SK-N-SH (cell line): ENCODE data around the gene RAB20. TPM values are rescaled to one million over a fixed set of nuclear protein-coding genes. Genes with fewer than 3 reads are reported as not detected.

Experiments
- CTCF ChIA-PET: fragments of 300-600, 350-600 bp; formaldehyde crosslinking; extraction: SDS; loops from one replicate; lab custom pipeline; 2021; lab: Yijun Ruan, JAX
- POLR2A ChIA-PET: fragments of 350-600 bp; sonication (Branson Sonifier 250); formaldehyde crosslinking; extraction: SDS; loops from one replicate; lab custom pipeline; 2020; ENCODE audit warnings: antibody characterized with exemption, inconsistent platforms; lab: Yijun Ruan, JAX
- DNase-seq: peaks from one replicate; pipeline ENCODE4 v3.0.0; 2012
- H2AFZ ChIP-seq: fragments of 200-600 bp; sonication (generic); 2 replicates; pipeline ENCODE4 v1.8.1; 2016; ENCODE audit warnings: antibody characterized with exemption, mild to moderate bottlenecking, low read depth
- H3F3A ChIP-seq: fragments of 200-600 bp; sonication (generic); replicated peaks from 2 replicates; pipeline ENCODE3; 2016; ENCODE audit warnings: antibody characterized with exemption, mild to moderate bottlenecking; ENCODE audit not compliant: insufficient read depth
- H3K27ac ChIP-seq, 2 experiments: fragments of 200-500 bp in 1 of 2; fragments of 200-600 bp in 1 of 2; sonication (Bioruptor generic) in 1 of 2; sonication (generic), shearing (Covaris generic) in 1 of 2; 2 replicates each; pipeline versions ENCODE4 v1.5.1 to v1.6.1; 2014 to 2016; ENCODE audit warnings: low read depth in 2 of 2, inconsistent platforms in 1 of 2, low read length in 1 of 2, mild to moderate bottlenecking in 1 of 2, mixed read lengths in 1 of 2
- H3K27me3 ChIP-seq: fragments of 200-600 bp; sonication (generic), shearing (Covaris generic); 2 replicates; pipeline ENCODE4 v1.6.1; 2016; ENCODE audit warnings: mixed run types; ENCODE audit not compliant: insufficient read depth
- H3K36me3 ChIP-seq, 2 experiments: fragments of 200-500 bp in 1 of 2; fragments of 200-600 bp in 1 of 2; sonication (Bioruptor generic) in 1 of 2; sonication (generic) in 1 of 2; replicated peaks in 1 of 2; 2 replicates each; pipeline versions ENCODE3 to v1.5.1; 2014 to 2016; ENCODE audit warnings: low read length in 1 of 2, mild to moderate bottlenecking in 1 of 2; ENCODE audit not compliant: insufficient read depth in 2 of 2, control insufficient read depth in 1 of 2
- H3K4me1 ChIP-seq, 2 experiments: fragments of 200-500 bp in 1 of 2; fragments of 200-600 bp in 1 of 2; sonication (Bioruptor generic) in 1 of 2; sonication (generic), shearing (Covaris generic) in 1 of 2; 2 replicates each; pipeline versions ENCODE4 v1.5.1 to v1.6.1; 2014 to 2016; ENCODE audit warnings: low read depth in 1 of 2, low read length in 1 of 2, mixed run types in 1 of 2; ENCODE audit not compliant: insufficient read depth in 2 of 2, control insufficient read depth in 1 of 2
- H3K4me2 ChIP-seq: fragments of 200-600 bp; sonication (generic), shearing (Covaris generic); 2 replicates; pipeline ENCODE4 v1.6.1; 2017; ENCODE audit warnings: mixed run types
- H3K4me3 ChIP-seq, 2 experiments: fragments of 200-500 bp in 1 of 2; fragments of 200-600 bp in 1 of 2; sonication (Bioruptor generic) in 1 of 2; sonication (generic), shearing (Covaris generic) in 1 of 2; 2 replicates each; pipeline versions ENCODE4 v1.5.1 to v1.8.1; 2014 to 2016; ENCODE audit warnings: low read depth in 2 of 2, inconsistent platforms in 1 of 2, low read length in 1 of 2, mild to moderate bottlenecking in 1 of 2, mixed read lengths in 1 of 2, moderate library complexity in 1 of 2
- H3K79me2 ChIP-seq: fragments of 200-600 bp; sonication (generic); 2 replicates; pipeline ENCODE4 v1.8.1; 2017; ENCODE audit warnings: mild to moderate bottlenecking; ENCODE audit not compliant: insufficient read depth
- H3K9ac ChIP-seq: fragments of 200-600 bp; sonication (generic); 2 replicates; pipeline ENCODE4 v1.6.1; 2017; ENCODE audit warnings: mixed run types
- H3K9me2 ChIP-seq: fragments of 200-600 bp; sonication (generic); 2 replicates; pipeline ENCODE4 v1.6.1; 2017; ENCODE audit warnings: mixed run types
- H3K9me3 ChIP-seq: fragments of 200-600 bp; sonication (generic); 2 replicates; pipeline ENCODE4 v1.6.1; 2017; ENCODE audit warnings: mixed run types, mild to moderate bottlenecking, moderate library complexity
- H4K20me1 ChIP-seq: fragments of 200-600 bp; sonication (generic); 2 replicates; pipeline ENCODE4 v1.6.1; 2017; ENCODE audit warnings: mild to moderate bottlenecking, mixed run types; ENCODE audit not compliant: insufficient read depth
- CHD2 ChIP-seq: fragments of 150-350 bp; IDR thresholded peaks from 2 replicates; pipeline ENCODE4 v1.6.1; 2018; ENCODE audit warnings: low read length; ENCODE audit not compliant: partially characterized antibody
- CTCF ChIP-seq: fragments of 200-600 bp; sonication (generic); IDR thresholded peaks from 2 replicates; pipeline ENCODE4 v1.6.1; 2017; ENCODE audit warnings: antibody characterized with exemption, mild to moderate bottlenecking, moderate library complexity
- EP300 ChIP-seq, 2 experiments: IDR thresholded peaks; 2 replicates each; pipeline versions ENCODE4 v1.4.0 to v1.6.1; 2012; ENCODE audit warnings: borderline replicate concordance in 1 of 2, low read depth in 1 of 2, low read length in 1 of 2
- FOXJ3 ChIP-seq: sonication (generic); formaldehyde crosslinking; IDR thresholded peaks from 2 replicates; pipeline ENCODE4 v1.5.1; 2020; ENCODE audit warnings: mild to moderate bottlenecking, missing genetic modification reagents
- FOXM1 ChIP-seq: IDR thresholded peaks from 2 replicates; pipeline ENCODE4 v1.4.0; 2012; ENCODE audit warnings: low read depth, mild to moderate bottlenecking
- GATA2 ChIP-seq: sonication (generic); formaldehyde crosslinking; IDR thresholded peaks from 2 replicates; pipeline ENCODE4 v1.5.0; 2020; ENCODE audit warnings: mild to moderate bottlenecking, missing genetic modification reagents
- JUND ChIP-seq: IDR thresholded peaks from 2 replicates; pipeline ENCODE4 v1.4.0; 2012
- MEF2A ChIP-seq: IDR thresholded peaks from 2 replicates; pipeline ENCODE4 v1.4.0; 2012; ENCODE audit warnings: low read depth, borderline replicate concordance
- MXI1 ChIP-seq: IDR thresholded peaks from 2 replicates; pipeline ENCODE4 v1.6.1; 2012; ENCODE audit warnings: mild to moderate bottlenecking, low read depth, low read length, improper control_type of control experiment
- NRF1 ChIP-seq: IDR thresholded peaks from 2 replicates; pipeline ENCODE4 v1.6.1; 2012; ENCODE audit warnings: low read depth, mild to moderate bottlenecking, low read length
- POLR2AphosphoS5 ChIP-seq: IDR thresholded peaks from 2 replicates; pipeline ENCODE4 v1.6.1; 2012; ENCODE audit warnings: low read depth, low read length
- RCOR1 ChIP-seq: fragments of 150-350 bp; IDR thresholded peaks from 2 replicates; pipeline ENCODE4 v1.6.1; 2017; ENCODE audit warnings: antibody characterized with exemption, low read length
- RFX5 ChIP-seq: IDR thresholded peaks from 2 replicates; pipeline ENCODE4 v1.6.1; 2012; ENCODE audit warnings: mild to moderate bottlenecking, improper control_type of control experiment, low read length
- SIN3A ChIP-seq: IDR thresholded peaks from 2 replicates; pipeline ENCODE4 v1.6.1; 2012; ENCODE audit warnings: low read depth, mild to moderate bottlenecking, low read length, moderate library complexity, borderline replicate concordance
- SMC3 ChIP-seq: IDR thresholded peaks from 2 replicates; pipeline ENCODE4 v1.6.1; 2012; ENCODE audit warnings: low read depth, low read length, improper control_type of control experiment
- TCF12 ChIP-seq: IDR thresholded peaks from 2 replicates; pipeline ENCODE4 v1.4.0; 2012
- YY1 ChIP-seq: IDR thresholded peaks from 2 replicates; pipeline ENCODE4 v1.4.0; 2012; ENCODE audit warnings: low read depth, mild to moderate bottlenecking
- WGBS: methylation state at CpG from one replicate; pipeline ENCODE4 v1.1.6; 2017; ENCODE audit warnings: low lambda C conversion rate; 5-methylcytosine and 5-hydroxymethylcytosine counted together
- polyA plus RNA-seq, 3 experiments: library from polyadenylated mRNA; depleted of rRNA; stranded (reverse); fragments of >200 nt; gene quantifications; 2 replicates each; pipeline ENCODE4 v1.2.3, GENCODE V29; 2012
- TF ChIP-seq, protein P1 (sequence below): IDR thresholded peaks from 2 replicates; pipeline ENCODE4 v1.6.1; 2012; ENCODE audit warnings: mild to moderate bottlenecking, low read depth, low read length, moderate library complexity
- TF ChIP-seq, protein P2 (sequence below): IDR thresholded peaks from 2 replicates; pipeline ENCODE4 v1.4.0; 2012; ENCODE audit warnings: low read depth, borderline replicate concordance
- TF ChIP-seq, protein P3 (sequence below): IDR thresholded peaks from 2 replicates; pipeline ENCODE4 v1.4.0; 2012; ENCODE audit warnings: low read depth
- TF ChIP-seq, protein P4 (sequence below): IDR thresholded peaks from 2 replicates; pipeline ENCODE4 v1.4.0; 2012; ENCODE audit warnings: low read depth, borderline replicate concordance

The RAB20 gene
- polyA plus RNA-seq, 1 of the 3 experiments (the other 2 are of a cell fraction): 5.2 TPM

- peaks cover 0 to 18% of the 10 kb centered on the region in 2 experiments; a peak in 1 of 4 replicates for H3K4me1 ChIP-seq
- 80% methylated on average over 5 of the region's 5 CpGs for WGBS
- H3K27me3 ChIP-seq: no peaks in the 10 kb centered on the region
- no peak overlapping the region for H3K27ac ChIP-seq
- H3K9me3 ChIP-seq: no peaks in the 10 kb centered on the region
- H3K79me2 ChIP-seq: no peaks in the 10 kb centered on the region
- CTCF ChIA-PET: interaction anchor here (1.3 kb wide), 1 partner anchor 83 kb away, joined by 3 read pairs; no protein-coding TSS in a partner anchor
- H2AFZ ChIP-seq: no peak overlapping the region
- H3K36me3 ChIP-seq: no peaks in the 10 kb centered on the region
- H3K4me3 ChIP-seq: no peak overlapping the region
- H3K4me2 ChIP-seq: no peak overlapping the region
- no peak overlapping the region for H3K9ac ChIP-seq
- TF ChIP-seq, protein P1, sequence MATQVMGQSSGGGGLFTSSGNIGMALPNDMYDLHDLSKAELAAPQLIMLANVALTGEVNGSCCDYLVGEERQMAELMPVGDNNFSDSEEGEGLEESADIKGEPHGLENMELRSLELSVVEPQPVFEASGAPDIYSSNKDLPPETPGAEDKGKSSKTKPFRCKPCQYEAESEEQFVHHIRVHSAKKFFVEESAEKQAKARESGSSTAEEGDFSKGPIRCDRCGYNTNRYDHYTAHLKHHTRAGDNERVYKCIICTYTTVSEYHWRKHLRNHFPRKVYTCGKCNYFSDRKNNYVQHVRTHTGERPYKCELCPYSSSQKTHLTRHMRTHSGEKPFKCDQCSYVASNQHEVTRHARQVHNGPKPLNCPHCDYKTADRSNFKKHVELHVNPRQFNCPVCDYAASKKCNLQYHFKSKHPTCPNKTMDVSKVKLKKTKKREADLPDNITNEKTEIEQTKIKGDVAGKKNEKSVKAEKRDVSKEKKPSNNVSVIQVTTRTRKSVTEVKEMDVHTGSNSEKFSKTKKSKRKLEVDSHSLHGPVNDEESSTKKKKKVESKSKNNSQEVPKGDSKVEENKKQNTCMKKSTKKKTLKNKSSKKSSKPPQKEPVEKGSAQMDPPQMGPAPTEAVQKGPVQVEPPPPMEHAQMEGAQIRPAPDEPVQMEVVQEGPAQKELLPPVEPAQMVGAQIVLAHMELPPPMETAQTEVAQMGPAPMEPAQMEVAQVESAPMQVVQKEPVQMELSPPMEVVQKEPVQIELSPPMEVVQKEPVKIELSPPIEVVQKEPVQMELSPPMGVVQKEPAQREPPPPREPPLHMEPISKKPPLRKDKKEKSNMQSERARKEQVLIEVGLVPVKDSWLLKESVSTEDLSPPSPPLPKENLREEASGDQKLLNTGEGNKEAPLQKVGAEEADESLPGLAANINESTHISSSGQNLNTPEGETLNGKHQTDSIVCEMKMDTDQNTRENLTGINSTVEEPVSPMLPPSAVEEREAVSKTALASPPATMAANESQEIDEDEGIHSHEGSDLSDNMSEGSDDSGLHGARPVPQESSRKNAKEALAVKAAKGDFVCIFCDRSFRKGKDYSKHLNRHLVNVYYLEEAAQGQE: no peak
- TF ChIP-seq MEF2A (no peak), POLR2AphosphoS5 (no peak), YY1 (no peak), FOXJ3 (CRISPR knock-in tag) (no peak), RFX5 (no peak), TCF12 (no peak), NRF1 (no peak), MXI1 (no peak)
- TF ChIP-seq, protein P2, sequence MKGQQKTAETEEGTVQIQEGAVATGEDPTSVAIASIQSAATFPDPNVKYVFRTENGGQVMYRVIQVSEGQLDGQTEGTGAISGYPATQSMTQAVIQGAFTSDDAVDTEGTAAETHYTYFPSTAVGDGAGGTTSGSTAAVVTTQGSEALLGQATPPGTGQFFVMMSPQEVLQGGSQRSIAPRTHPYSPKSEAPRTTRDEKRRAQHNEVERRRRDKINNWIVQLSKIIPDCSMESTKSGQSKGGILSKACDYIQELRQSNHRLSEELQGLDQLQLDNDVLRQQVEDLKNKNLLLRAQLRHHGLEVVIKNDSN: no peak
- TF ChIP-seq, protein P3, sequence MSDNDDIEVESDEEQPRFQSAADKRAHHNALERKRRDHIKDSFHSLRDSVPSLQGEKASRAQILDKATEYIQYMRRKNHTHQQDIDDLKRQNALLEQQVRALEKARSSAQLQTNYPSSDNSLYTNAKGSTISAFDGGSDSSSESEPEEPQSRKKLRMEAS: no peak
- H3K9me2 ChIP-seq: no peaks in the 10 kb centered on the region
- H4K20me1 ChIP-seq: no peaks in the 10 kb centered on the region
- POLR2A ChIA-PET: no interaction called here
- peaks cover 2% of the 10 kb centered on the region for H3F3A ChIP-seq
- no peak for DNase-seq
Measured at GRCh38 chr13:110538632-110539031, 22.9 kb downstream of the RAB20 start.

GRCh38 chr13:110536006-110536693, 25.4 kb downstream of the RAB20 start:
- Histone ChIP-seq H4K20me1 (no peaks in the 10 kb centered on the region), H3K27ac (no peak overlapping the region), H3K4me3 (no peak overlapping the region), H3K9me3 (no peaks in the 10 kb centered on the region), H3F3A (peaks cover 2% of the 10 kb centered on the region), H3K9ac (no peak overlapping the region), H3K36me3 (no peaks in the 10 kb centered on the region), H3K27me3 (no peaks in the 10 kb centered on the region), H3K4me1 (peaks cover 0 to 5% of the 10 kb centered on the region in 2 experiments; a peak in 1 of 4 replicates), H2AFZ (no peak overlapping the region), H3K4me2 (no peak overlapping the region), H3K9me2 (no peaks in the 10 kb centered on the region), H3K79me2 (no peaks in the 10 kb centered on the region)
- ChIA-PET CTCF (interaction anchor here (0.9 to 1.0 kb wide), 2 partner anchors 80 to 314 kb away, joined by 3 read pairs; no protein-coding TSS in a partner anchor), POLR2A (no interaction called here)
- no peak for DNase-seq
- 95% methylated on average over 18 of the region's 18 CpGs for WGBS
- TF ChIP-seq RCOR1 (no peak), FOXM1 (no peak), CTCF (no peak), GATA2 (CRISPR knock-in tag) (no peak), EP300 (IDR thresholded peaks at IDR 0.05; ENCODE audit: borderline replicate concordance in 1 of 2, low read depth in 1 of 2, low read length in 1 of 2) (no peak), SMC3 (no peak), JUND (no peak), SIN3A (no peak), CHD2 (no peak)
- TF ChIP-seq, protein P4, sequence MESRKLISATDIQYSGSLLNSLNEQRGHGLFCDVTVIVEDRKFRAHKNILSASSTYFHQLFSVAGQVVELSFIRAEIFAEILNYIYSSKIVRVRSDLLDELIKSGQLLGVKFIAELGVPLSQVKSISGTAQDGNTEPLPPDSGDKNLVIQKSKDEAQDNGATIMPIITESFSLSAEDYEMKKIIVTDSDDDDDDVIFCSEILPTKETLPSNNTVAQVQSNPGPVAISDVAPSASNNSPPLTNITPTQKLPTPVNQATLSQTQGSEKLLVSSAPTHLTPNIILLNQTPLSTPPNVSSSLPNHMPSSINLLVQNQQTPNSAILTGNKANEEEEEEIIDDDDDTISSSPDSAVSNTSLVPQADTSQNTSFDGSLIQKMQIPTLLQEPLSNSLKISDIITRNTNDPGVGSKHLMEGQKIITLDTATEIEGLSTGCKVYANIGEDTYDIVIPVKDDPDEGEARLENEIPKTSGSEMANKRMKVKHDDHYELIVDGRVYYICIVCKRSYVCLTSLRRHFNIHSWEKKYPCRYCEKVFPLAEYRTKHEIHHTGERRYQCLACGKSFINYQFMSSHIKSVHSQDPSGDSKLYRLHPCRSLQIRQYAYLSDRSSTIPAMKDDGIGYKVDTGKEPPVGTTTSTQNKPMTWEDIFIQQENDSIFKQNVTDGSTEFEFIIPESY: no peak
